ENCODE measurements around the gene IL11RA. TPM values are rescaled to one million over a fixed set of nuclear protein-coding genes. Genes with fewer than 3 reads are reported as not detected.

IL11RA gene
- total RNA-seq, 4 donors from 2014 or later = 43.8 to 89.9 (median 56.5) TPM

DNA sequence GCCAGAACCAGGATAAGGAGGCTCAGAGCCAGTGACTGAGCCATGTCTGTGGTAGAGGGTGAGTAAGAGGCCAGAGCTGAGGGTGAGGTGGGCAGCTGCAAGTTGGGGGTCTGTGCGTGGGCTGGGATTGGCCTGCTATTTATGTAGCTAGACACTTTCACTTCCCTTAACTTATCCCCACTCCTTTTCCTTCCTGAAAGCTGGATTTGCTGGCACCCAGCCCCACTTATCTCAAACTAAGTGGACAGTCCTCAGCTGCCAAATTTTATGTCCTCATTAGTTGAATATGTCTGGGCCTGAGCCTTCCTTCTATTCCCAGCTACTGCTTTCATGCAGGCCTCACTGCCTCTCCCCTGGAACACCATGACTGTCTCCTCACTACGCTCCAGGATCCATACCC, 58.0 kb downstream of the IL11RA start, which contains the start of gene CCL21:
CCL21 (minus strand) TSS at position 114 of the 400 bp plus-strand sequence; CDS start at position 44, 70 bp downstream.
- WGBS, 2 donors = 55 to 75% methylated on average over 2 of the region's 2 CpGs
- Histone ChIP-seq H3K9me3 (no peaks in the 10 kb centered on the region), H3K4me1 (peaks cover 7 to 19% of the 10 kb centered on the region in 2 donors), H3K27ac (peak within 1 kb of the TSS in 1 of 3 donors; percentile 38), H3K36me3 (no peaks in the 10 kb centered on the region), H3K4me3 (replicated peaks in 1 of 3) (no peak within 1 kb of the TSS), H3K27me3 (no peaks in the 10 kb centered on the region)
- peak in 1 of 2 donors; percentile 8 for TF ChIP-seq POLR2A (IDR thresholded peaks at IDR 0.05)
- TF ChIP-seq, protein P1, sequence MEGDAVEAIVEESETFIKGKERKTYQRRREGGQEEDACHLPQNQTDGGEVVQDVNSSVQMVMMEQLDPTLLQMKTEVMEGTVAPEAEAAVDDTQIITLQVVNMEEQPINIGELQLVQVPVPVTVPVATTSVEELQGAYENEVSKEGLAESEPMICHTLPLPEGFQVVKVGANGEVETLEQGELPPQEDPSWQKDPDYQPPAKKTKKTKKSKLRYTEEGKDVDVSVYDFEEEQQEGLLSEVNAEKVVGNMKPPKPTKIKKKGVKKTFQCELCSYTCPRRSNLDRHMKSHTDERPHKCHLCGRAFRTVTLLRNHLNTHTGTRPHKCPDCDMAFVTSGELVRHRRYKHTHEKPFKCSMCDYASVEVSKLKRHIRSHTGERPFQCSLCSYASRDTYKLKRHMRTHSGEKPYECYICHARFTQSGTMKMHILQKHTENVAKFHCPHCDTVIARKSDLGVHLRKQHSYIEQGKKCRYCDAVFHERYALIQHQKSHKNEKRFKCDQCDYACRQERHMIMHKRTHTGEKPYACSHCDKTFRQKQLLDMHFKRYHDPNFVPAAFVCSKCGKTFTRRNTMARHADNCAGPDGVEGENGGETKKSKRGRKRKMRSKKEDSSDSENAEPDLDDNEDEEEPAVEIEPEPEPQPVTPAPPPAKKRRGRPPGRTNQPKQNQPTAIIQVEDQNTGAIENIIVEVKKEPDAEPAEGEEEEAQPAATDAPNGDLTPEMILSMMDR (IDR thresholded peaks at IDR 0.05) = no peak
- peak; percentile 22 to 39 for DNase-seq
- intact Hi-C loops (cut with DNase I) = no loop called here

Small RNA genes lying within 50 kb of the gene (small RNA-seq; reads per million reads assigned to genes)
- not detected for gene CCL27

Other genes with a start within 250 kb of the IL11RA start
- 10 to 100 TPM in 3 of 4 donors, 1 to 10 TPM in 1; 6.6 to 14.3 (median 10.5) TPM for gene FAM219A, start 193.6 kb upstream of the IL11RA start, total RNA-seq
- gene DNAI1, start 193.4 kb upstream of the IL11RA start, total RNA-seq = under 1 TPM in 2 of 4 donors, not detected in 2; 0.81 to 0.89 TPM
- not detected for gene ENHO, start 129.2 kb upstream of the IL11RA start, total RNA-seq
- 10 to 100 TPM in 3 of 4 donors, 1 to 10 TPM in 1; 8.6 to 17.3 (median 14.1) TPM for gene CNTFR, start 62.5 kb upstream of the IL11RA start, total RNA-seq
- gene RPP25L, start 40.1 kb upstream of the IL11RA start, total RNA-seq = 10 to 100 TPM; 20.7 to 39.0 (median 25.8) TPM
- gene DCTN3, start 31.7 kb upstream of the IL11RA start, total RNA-seq = 100 to 1,000 TPM in 2 of 4 donors, 10 to 100 TPM in 2; 54.6 to 140 (median 89.2) TPM
- gene ARID3C, start 23.1 kb upstream of the IL11RA start, total RNA-seq = not detected
- 10 to 100 TPM; 48.6 to 89.7 (median 76.6) TPM for gene SIGMAR1, start 14.4 kb upstream of the IL11RA start, total RNA-seq
- 10 to 100 TPM; 48.7 to 76.5 (median 57.1) TPM for gene GALT, start 5.5 kb upstream of the IL11RA start, total RNA-seq
- 1 to 10 TPM in 1 of 4 donors, not detected in 3; 1.1 TPM for gene CCL27, start 10.5 kb downstream of the IL11RA start, total RNA-seq
- 1 to 10 TPM in 2 of 4 donors, not detected in 2; 2.2 to 8.5 TPM for gene CCL19, start 39.1 kb downstream of the IL11RA start, total RNA-seq
- gene CCL21, start 58.0 kb downstream of the IL11RA start, total RNA-seq = 1,000 to 10,000 TPM in 1 of 4 donors, 100 to 1,000 TPM in 3; 196 to 1,821 (median 617) TPM